ENCODE measurements around the gene IL23R.

DNA sequence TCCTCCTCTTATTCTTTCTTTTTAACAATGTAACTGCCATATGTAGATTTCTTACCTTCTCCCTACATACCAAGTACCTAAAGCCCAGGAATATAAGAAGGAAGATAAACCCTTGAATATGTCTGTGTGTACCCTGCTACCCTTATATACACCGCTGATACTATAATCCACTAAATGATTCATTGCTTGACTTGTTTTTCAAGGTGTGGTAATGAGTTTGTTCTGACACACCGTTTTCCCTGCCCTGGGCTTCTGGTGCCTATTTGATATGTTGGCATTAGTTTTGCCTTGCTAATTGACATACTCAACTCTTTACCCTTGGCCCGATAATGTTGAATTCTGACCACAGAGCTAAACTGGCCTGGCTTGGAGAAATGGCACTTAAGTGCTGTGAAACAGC, 64.3 kb downstream of the IL23R start:
- no peak for TF ChIP-seq CTCF (IDR thresholded peaks at IDR 0.05)
- no peak for TF ChIP-seq POLR2A (IDR thresholded peaks at IDR 0.05)
- TF ChIP-seq EP300 (IDR thresholded peaks at IDR 0.05) = no peak
